Umbilical cord (tissue), 2 donors: Measurements from ENCODE around the gene ZC3H12C. TPM values are rescaled to one million over a fixed set of nuclear protein-coding genes. Genes with fewer than 3 reads are reported as not detected.
A peak's percentile ranks its signal among the peaks of the same experiment; 100 is the strongest.
"Not testable (repeated sequence)": the region's sequence is repeated elsewhere in the genome, so short reads cannot be mapped to it uniquely, and the experiment has no call there.

Experiments
- DNase-seq: peaks from one replicate; pipeline ENCODE4 v3.0.0-alpha.2; 2015; ENCODE audit warnings: low spot score
- total RNA-seq: library from RNA; depleted of rRNA; stranded (reverse); fragments of >200 nt; gene quantifications from one replicate; pipeline ENCODE4 v1.2.3, GENCODE V29; 2014; ENCODE audit warnings: low replicate concordance; ENCODE audit not compliant: insufficient read depth

Gene ZC3H12C
- total RNA-seq, 1 donor from 2014 or later, result 10.8 TPM

DNA sequence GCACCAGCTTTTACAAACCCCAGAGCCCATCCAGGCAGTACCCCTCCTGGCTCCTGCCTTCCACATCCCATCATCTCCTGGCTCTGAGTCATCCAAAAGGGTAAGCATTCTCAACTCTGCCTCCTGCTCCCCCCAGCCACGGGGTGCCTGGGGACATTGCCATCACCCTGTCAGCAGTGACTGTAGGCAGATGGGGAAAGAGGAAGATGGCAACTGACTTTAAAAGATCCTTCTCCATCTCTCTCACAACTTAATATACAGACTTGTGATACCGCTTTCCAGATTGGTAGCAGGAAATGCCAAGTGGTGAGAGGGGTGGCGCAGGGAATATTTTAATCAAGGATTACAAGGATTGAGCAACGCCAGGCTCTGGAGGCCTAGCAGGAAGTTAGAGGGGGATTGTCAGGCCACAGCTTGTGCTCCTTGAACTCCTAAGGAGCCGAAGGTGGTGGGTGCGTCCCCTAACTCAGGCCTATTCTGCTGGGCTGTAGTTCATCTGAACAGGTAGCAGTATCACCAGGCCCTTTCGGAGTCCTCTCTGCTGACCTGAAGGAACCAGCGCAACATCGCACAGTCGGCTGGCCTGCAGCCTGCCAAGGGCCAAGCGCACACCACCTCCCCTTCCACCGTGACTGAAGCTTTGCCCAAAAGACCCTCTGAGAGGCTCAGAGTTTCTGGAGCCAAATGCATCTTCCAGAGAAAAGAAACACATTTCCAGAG lies 83.3 kb downstream of the ZC3H12C start:
- DNase-seq, result no peak

DNA sequence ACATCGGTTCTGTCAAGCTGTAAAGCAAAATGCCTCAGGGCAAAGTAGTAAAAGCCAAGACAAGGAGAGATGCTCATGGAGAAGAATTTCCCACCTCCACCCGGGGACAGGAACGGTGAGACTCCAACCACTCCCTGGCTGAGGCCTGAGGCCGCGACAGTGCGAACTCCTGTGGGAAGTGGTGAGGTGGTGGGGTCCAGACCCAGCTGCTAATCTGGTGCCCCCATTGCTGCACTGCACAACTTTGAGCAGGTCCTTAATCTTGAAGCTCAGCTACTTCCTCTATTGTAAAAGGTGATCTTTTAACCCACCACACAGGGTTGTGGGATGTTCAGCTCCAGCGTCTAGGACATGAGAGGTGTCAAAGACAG lies 83.9 kb downstream of the ZC3H12C start:
- DNase-seq, result no peak

DNA sequence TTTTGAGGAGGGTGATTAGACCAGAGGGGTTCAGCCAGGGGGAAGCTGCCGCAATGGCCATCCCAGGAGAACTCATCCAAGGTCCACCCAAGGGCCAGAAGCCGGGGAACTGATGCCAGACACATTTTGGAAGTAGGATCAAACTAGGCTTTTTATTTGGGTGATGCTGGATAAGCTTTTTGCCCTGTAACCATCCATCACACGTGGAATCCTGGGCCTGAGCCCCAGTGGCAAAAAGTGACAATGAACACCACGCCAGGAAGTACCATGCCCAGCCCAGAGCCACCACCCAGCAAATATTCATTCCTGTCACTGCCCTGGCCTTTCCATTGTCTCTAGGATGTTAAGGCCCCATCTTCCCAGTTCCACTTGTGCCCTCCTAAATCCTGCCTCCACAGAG lies 85.9 kb downstream of the ZC3H12C start:
- no peak for DNase-seq

DNA sequence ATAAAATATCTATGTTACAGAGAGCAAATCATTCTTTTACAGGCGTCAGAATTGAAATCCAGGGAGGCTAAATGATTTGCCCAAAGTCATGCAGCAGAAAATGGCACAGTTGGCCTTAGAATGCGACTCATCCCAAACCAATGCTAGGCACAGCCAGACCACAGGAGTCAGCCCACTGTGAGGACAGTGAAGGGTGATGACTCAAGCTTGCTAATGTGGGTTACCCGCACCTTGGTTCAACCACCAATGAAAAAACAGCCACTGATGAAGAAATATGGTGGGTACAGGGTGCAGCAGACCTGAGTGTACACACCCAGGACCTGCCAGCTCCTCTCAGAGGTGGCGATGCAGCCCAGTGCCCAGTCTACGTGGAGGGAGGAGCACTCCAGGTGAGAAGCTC lies 89.7 kb downstream of the ZC3H12C start:
- DNase-seq, result no peak

DNA sequence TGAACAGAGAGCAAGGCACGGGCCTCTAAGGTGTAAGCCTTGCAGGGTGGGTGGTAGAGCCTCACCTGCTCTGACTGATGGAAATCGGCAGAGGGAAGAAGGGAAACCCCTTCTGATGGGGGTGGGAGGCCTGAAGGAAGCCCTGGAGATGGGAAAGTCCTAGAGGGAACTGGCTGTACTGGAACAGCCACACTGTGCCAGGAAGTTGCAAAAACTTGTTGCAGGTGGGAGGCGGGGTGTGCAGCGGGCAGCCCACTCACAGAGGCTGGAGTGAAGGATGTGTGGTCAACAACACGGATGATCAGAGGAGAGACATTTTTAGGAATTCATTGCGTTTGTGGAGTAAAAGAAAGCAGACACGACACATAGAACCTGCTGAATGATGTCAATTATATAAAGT lies 91.3 kb downstream of the ZC3H12C start:
- DNase-seq, result no peak

DNA sequence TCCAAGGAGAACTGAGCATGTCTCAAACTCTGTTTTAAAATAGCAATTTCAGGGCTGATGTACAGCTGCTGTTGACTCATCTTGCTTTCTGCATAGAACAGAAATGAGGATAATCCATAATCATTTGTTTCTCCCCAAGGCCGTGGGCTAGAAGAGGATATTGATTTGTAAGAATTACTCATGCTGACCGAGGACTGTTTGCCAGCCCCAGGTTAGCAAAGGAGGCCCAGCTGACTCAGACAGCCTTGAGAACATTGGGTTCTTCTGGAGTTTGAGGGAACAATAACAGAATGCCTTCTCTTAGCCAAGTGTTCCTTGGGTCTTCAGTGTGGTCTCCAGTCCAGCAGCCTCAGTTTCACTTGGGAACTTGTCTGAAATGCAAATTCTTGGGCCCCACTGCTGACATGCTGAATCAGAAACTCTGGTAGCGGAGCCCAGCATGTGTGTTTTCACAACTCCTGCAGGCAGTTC lies 92.0 kb downstream of the ZC3H12C start:
- DNase-seq, result no peak

DNA sequence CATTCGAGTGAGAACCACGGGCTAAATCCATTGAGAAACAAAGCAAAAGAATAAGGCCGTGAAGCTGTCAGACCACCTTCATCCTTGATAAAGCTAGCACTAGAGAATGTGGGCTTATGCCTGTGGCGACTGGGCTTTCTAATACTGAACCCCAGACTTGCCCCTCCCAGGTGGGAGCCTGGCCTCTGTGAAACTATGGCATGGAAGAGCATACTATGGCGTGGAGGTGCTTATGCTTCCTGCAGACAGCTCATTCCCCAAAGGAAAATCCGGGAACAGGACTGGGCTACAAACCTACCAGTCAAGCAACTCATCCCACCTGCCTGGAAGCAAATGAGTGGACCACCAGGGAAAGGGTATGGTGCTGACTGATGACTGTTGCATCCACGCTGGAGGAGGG lies 92.4 kb downstream of the ZC3H12C start:
- DNase-seq, result no peak

DNA sequence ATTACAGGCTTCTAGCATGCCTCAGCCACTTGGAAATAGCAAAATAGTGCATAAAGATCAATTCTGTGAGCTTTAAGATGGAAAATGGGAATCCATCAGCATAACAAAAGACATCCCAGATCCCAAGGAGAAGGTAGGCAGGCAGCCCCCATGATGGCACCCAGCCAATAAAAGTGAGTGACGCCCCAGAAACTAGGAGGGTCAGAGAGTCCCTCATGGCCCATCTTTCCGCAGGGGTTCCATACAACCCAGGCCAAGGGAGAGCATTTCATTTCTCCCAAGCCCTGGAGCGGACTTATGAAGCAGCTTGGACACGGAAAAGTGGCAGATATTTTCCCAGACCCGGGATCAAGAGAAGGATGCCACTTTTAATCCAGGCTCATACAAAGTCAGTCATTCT lies 93.3 kb downstream of the ZC3H12C start:
- no peak for DNase-seq

DNA sequence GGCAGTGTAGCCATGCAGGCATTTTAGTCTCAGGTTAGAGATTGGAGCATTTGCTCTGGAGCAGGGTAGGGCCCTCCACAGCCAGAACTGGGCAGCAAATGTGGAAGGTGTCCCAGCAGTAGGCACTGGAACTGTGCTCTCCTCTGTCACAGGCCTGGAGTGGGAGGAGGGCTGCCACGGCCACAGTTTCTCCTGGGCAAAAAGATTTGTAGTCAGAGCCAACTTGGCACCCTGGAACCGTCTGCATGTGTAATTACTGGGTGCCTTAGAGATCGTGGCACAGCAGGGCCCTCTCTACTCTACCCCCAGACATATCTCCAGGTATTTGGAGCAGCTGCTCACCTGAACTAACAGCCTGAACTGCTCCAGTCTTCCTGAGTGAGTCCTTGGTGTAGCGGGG lies 93.7 kb downstream of the ZC3H12C start:
- no peak for DNase-seq

DNA sequence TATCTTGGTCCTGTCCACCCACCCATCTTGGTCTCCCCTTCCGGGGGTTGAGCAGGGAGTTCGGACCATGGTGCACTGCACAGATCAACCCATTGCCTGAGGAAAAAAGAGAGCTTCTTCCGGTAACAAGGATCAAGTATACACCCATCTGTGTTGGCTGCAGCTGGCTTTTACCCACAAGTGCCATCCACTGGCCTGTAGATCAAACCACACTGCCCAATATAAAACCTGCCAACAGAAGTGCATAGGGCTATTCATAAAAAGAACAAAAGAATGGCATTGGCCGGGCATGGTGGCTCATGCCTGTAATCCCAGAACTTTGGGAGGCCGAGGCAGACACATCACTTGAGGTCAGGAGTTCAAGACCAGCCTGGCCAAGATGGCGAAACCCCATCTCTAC lies 94.5 kb downstream of the ZC3H12C start:
- DNase-seq, result no peak

DNA sequence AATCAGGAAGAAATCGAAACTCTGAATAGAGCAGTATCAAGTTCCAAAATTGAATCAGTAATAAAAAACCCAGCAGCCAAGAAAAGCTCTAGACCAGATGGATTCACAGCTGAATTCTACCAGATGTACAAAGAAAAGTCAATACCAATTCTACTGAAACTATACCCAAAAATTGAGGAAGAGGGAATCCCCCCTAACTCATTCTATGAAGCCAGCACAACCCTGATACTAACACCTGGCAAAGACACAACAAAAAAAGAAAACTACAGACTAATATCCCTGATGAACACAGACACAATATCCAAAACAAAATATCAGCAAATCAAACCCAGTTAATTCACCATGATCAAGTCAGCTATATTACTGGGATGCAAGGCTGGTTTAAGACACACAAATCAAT lies 97.7 kb downstream of the ZC3H12C start:
- no peak for DNase-seq

DNA sequence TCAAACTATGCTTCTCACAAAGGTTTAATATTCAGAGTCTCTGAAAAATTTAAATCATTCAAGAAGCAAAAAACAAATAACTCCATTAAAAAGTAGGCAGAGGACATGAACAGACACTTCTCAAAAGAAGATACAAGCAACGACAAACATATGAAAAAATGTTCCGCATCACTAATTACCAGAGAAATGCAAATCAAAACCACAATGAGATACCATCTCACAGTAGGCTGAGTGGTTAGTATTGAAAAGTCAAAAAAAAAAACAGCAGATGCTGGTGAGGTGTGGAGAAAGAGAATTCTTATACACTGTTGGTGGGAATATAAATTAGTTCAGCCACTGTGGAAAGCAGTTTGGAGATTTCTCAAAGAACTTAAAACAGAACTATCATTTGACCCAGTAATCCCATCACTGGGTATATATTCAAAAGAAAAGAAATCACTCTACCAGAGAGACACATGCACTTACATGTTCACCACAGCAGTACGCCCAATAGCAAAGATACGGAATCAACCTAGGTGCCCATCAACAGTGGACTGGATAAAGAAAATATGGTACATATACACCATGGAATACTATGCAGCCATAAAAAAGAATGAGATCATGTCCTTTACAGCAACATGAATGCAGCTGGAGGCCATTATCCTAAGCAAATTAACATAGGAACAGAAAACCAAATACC lies 99.6 kb downstream of the ZC3H12C start:
- DNase-seq, result not testable (repeated sequence)

DNA sequence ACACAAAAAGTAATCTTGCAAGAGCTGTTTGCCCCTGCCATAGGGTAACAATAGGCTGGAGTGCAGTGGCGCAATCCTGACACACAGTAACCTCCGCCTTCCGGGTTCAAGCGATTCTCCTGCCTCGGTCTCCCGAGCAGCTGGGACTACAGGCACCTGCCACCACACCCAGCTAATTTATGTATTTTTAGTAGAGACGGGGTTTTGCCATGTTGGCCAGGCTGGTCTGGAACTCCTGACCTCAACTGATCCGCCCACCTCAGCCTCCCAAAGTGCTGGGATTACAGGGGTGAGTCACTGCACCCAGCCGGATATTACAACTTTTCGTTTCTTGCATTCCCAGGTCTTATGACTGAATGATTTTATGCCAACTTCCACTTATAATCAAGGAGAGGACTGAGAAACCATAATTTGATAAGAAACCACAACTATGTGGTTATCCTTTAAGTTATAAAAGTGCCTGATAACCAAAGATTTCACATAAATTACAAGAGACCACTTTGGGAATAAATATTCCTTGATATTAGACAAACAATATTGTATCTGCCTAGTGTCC lies 101.1 kb downstream of the ZC3H12C start:
- DNase-seq, result peak; percentile 69

DNA sequence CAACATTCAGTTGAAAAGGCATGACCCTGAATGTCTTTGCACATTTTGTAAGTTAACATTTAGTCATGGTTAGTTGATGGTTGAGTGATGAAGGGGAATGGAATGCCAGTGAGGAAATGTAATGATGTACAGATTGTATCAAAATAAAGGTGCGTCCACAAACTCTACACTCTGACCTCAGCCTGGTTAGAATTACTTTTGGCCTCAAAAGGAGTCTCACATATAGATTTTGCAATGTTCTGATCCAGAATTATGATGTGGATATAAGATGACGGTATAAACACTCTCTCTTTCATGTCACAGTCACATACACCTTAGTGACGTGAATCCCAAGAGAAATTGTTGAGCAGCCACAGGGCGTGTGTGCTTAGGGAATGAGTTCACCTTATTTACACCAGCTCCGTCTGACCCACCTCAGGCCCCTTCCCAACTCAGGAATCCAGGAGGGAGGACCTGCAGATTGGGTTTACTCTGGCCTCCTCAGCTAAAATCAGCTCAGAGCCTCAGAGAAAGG lies 103.1 kb downstream of the ZC3H12C start:
- DNase-seq, result no peak

DNA sequence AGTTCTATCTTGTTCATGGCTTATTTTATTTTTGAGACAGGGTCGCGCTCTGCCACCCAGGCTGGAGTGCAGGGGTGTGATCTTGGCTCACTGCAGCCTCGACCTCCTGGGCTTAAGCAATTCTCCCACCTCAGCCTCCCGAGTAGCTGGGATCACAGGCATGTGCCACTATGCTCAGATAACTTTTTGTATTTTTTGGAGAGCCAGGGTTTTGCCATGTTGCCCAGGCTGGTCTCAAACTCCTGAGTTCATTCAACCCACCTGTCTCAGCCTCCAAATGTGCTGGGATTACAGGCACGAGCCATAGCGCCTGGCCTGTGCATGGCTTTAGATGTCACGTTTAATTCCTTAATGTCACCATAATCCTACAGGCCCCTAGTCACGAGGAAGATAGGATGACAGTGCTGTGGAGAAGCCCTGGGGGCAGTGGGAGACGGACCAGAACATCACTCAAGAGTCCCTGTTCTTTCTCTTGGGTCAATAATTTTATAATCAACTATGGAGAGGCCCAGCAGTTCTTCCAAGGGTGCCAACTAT lies 103.8 kb downstream of the ZC3H12C start:
- DNase-seq, result no peak

DNA sequence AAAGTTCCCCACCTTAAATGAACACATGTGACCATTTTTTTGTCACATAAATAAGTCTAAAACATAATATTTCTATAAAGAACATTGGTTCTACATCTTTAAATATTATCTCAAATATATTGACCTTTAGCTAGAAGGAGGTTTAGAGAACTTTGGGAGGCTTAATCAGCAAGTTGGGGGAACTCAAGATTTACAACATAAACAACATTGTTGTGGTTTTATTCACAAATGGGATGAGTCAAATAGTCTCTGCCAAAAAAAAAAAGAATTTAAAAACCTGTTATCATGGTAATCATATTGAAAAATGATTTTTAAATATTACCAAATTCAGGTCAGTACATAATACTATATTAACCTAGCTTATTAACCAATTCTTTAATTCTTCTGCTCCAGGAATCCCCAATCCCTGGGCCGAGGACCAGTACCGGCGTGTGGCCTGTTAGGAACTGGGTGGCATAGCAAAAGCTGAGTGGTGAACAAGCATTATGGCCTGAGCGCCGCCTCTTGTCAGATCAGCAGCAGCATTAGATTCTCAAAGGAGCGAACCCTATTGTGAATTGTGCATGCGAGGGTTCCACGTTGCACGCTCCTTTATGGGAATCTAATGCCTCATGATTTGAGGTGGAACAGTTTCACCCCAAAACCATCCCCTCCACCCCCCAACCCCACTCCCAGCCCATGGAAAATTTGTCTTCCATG lies 105.0 kb downstream of the ZC3H12C start:
- no peak for DNase-seq

DNA sequence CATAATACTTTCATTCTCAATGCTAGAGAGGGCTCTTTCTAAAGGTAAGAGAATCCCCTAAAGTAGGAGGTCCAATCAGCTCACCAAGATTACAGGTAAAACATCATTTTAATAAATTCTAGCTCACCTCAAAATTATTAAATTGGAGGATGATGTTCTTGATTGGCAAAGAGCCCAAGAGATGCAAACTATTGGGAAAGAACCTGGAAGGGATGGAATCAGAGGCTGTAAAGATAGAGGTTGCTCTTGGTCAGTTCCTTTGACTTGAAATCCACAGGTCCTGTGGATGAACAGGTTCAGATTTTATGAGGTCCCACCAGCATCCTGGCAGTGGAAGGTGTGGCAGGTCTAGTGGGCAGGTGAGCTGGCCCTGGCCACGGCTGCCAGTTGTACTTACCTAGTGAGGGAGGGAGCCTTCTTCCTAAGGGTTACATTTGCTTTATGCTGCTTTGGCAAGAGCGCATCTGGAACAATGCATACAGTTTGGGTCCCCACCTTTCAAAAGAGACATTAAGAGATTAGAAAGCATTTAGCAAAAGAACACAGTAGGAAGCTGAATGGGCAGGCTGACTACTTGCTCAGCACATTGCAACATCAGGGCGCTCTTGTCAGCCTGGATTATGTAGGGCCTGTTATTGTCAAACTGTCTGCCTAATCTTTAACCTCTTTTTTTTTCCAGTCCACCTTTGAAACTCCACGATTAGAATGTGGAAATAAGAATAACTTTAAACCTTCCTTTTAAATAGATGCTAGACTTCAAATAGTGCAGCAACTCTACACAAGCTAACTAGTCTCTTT lies 106.2 kb downstream of the ZC3H12C start:
- peak; percentile 53 for DNase-seq

DNA sequence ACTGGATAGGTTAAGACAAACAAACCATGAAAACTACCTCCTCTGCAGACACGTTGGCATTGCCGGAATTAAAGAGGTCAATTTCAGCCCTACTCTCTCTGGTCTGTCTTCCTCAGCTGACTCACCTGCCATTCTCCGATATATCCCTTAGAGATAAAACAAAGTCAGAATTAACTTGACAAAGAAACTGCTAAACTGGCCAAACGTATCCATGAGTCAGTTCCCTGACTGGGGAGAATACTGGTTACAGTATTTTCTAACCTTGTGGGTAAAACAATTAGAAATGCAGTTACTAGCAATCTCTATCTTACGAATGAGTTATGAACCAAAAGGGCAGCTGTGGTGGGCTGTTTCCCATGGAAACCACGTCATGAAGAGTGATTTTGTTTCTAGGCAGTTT lies 107.0 kb downstream of the ZC3H12C start:
- no peak for DNase-seq

DNA sequence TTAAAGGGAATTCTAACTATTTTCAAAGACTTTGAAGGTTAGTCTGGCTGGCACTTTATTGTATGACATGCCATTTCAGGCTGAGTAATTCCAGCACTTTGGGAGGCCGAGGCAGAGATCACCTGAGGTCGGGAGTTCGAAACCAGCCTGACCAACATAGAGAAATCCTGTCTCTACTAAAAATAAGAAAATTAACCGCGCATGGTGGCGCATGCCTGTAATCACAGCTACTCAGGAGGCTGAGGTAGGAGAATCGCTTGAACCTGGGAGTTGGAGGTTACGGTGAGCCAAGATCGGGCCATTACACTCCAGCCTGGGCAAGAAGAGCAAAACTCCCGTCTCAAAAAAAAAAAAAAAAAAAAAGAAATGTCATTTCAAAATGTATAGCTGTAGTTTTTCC lies 107.6 kb downstream of the ZC3H12C start:
- DNase-seq, result no peak

DNA sequence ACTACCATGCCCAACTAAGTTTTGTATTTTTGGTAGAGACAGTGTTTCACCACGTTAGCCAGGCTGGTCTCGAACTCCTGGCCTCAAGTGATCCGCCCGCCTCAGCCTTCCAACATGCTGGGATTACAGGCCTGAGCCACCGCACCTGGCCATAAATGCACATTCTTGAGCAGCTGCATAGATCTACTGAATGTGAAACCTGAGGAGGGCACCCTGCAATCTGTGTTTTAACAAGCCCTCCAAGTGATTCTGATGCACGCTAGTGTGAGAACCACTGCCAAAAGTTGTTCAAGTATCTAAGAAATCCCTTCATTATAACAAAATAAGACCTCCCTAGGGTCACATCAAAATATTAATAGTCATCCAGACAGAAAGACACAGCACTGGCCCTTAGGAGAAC lies 113.9 kb downstream of the ZC3H12C start:
- no peak for DNase-seq

DNA sequence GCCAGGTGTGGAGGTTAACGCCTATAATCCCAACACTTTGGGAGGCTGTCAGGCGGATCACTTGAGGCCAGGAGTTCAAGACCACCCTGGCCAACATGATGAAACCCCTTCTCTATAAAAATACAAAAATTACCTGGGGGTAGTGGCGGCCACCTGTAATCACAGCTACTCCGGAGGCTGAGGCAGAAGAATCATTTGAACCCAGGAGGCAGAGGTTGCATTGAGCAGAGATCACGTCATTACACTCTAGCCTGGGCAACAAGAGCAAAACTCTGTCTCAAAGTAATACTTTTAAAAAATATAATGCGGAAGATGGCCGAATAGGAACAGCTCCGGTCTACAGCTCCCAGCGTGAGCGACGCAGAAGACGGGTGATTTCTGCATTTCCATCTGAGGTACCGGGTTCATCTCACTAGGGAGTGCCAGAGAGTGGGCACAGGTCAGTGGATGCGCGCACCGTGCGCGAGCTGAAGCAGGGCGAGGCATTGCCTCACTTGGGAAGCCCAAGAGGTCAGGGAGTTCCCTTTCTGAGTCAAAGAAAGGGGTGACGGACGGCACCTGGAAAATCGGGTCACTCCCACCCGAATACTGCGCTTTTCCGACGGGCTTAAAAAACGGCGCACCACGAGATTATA lies 115.6 kb downstream of the ZC3H12C start:
- not testable (repeated sequence) for DNase-seq
